HG03095 (cell line): ENCODE results near the gene SMARCB1.

Source experiments
- ATAC-seq: cut with Tn5 transposase; IDR thresholded peaks from one replicate; pipeline ENCODE4 v1.9.1; 2021; ENCODE audit warnings: moderate library complexity; ENCODE audit not compliant: unreplicated experiment

Gene SMARCB1

DNA sequence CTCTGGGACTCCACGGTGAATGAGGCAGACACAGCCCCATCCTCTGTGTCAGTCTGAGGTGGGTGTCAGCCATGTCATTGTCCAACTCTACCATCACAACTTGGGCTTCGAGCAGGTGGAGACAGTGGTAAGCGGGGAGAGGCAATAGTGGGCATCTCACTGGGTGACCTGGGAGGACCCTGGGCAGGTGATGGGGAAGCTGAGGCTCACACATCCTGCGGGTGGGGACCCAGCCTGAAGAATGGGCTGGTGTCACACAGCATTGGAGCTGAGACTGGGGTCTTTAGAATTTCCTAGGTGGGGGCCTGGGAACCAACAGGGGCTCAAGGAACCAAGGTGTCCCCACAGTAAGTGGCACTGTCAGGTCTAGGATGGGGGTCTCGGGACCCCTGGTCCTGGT is 7.0 kb upstream of the SMARCB1 start:
- ATAC-seq: no peak

GRCh38 chr22:23780146-23780748 is 6.5 kb upstream of the SMARCB1 start:
- ATAC-seq: no peak

- ATAC-seq: no peak
Measured at GRCh38 chr22:23781065-23781464, 5.7 kb upstream of the SMARCB1 start.

- no peak for ATAC-seq
Measured at GRCh38 chr22:23781511-23782183, 5.1 kb upstream of the SMARCB1 start.

DNA sequence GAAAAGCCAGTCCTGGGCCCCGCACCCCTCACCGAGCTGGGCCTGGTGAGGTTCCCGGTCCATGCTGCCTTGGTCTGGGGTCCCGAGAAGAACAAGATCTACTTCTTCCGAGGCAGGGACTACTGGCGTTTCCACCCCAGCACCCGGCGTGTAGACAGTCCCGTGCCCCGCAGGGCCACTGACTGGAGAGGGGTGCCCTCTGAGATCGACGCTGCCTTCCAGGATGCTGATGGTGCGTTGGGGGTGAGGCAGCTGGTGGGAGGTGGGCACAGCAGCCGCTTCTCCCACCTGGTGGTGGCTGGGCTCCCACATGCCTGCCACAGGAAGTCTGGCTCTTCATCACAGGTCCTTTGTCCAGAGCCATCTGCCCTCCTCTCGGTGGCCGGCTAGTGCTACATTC is 4.5 kb upstream of the SMARCB1 start:
- no peak for ATAC-seq

- no peak for ATAC-seq
Measured at GRCh38 chr22:23782703-23783102, 4.1 kb upstream of the SMARCB1 start.

DNA sequence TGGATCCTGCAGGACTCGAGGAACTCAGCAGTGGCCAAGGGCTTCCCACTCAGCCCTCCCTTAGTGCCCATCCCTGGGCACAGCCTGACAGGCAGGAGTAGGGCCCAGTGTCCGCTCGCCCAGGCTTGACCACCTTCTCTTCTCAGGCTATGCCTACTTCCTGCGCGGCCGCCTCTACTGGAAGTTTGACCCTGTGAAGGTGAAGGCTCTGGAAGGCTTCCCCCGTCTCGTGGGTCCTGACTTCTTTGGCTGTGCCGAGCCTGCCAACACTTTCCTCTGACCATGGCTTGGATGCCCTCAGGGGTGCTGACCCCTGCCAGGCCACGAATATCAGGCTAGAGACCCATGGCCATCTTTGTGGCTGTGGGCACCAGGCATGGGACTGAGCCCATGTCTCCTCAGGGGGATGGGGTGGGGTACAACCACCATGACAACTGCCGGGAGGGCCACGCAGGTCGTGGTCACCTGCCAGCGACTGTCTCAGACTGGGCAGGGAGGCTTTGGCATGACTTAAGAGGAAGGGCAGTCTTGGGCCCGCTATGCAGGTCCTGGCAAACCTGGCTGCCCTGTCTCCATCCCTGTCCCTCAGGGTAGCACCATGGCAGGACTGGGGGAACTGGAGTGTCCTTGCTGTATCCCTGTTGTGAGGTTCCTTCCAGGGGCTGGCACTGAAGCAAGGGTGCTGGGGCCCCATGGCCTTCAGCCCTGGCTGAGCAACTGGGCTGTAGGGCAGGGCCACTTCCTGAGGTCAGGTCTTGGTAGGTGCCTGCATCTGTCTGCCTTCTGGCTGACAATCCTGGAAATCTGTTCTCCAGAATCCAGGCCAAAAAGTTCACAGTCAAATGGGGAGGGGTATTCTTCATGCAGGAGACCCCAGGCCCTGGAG is 3.3 kb upstream of the SMARCB1 start:
- ATAC-seq: no peak

- ATAC-seq: no peak
Measured at GRCh38 chr22:23784215-23784732, 2.5 kb upstream of the SMARCB1 start.

GRCh38 chr22:23786261-23786710 is 480 bp upstream of the SMARCB1 start:
- peak; percentile 2 for ATAC-seq

DNA sequence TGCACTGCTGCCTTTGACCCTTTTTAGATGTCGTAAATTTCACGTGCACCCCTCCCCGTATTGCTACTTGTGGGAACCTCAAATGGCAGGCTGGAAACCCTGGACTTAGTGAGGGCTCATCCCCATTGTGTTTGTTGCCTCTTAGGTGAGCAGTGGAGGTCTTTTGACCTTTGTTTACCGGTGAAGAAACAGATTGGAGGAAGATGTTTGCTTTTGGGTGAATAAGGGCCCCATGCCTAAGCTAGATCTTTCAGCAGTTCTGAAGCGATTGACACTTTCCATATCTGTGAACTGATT is 782 bp downstream of the SMARCB1 start:
- no peak for ATAC-seq

DNA sequence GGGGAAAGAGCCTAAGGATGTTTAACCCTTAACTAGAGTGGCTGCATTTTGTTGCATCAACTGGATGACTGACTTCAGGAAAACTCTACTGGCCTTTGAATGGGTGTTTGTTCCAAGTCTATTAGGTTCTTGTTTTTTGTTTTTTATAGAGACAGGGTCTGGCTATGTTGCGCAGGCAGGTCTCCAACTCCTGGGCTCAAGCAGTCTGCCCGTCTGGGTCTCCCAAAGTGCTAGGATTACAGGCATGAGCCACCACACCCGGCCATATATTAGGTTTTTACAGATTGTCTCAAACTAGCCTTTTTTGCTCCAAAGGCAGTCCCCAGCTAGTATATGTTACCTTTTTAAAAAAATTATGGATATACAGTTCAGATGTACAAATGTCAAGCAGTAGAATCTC is 1.1 kb downstream of the SMARCB1 start:
- ATAC-seq: no peak

- no peak for ATAC-seq
Measured at GRCh38 chr22:23789121-23789520, 2.4 kb downstream of the SMARCB1 start.

DNA sequence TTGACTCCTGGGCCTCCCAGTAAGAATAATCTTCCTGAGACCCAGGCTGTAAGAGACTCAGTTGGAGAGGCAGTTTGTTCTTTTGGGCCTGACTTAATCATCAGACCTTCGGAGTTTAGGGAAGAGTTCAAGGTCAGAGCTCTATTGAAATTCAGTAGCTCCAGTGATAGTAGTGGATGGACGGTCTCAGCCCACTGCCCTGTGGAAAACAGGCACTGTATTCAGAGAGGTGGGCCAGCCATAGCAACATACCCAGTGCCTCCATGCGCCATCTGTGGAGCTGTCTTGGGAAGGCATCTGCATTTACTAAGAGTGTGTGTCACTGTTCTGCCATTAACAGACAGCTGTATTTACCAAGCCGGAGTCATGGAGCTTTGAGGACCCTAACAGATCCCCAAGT is 2.9 kb downstream of the SMARCB1 start:
- no peak for ATAC-seq

- ATAC-seq: no peak
Measured at GRCh38 chr22:23790819-23791737, 4.3 kb downstream of the SMARCB1 start.

DNA sequence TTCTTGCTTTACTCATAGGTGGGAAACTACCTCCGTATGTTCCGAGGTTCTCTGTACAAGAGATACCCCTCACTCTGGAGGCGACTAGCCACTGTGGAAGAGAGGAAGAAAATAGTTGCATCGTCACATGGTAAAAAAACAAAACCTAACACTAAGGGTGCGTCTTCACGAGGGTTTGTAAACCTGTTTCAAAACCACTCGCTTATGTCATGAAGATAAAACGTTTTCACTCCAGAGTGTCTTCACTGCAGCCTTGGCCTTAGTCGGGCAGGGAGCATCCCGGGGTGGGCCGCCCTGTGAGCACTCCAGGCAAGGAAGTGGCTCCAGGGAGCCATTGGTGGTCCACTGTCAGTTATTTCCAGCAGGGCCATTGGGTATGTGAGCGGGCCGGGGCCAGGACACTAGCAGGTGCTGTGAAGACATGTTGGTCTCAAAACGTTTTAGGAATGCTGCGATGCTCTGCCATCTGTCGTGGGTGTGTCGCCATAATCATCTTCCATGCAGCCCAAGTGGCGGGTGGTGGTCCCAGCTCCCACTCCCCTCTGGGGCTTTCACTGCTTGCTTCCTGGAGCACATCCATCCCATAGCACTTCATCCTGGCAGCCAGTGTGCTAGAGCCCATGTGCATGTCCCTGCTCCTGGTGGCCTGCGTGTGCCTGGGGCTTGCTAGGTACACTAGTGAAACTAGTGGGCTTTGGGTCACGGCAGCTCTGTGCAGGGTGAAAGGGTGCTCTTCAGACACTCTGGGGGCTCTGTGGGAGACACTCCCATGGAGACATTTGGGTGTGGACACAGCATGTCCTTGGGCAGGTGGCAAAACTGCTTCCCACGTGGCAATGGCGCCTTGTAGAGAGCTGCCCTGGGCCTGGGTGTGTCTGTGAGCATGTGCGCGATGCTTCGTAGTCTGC is 5.2 kb downstream of the SMARCB1 start:
- no peak for ATAC-seq

GRCh38 chr22:23793326-23793725 is 6.6 kb downstream of the SMARCB1 start:
- no peak for ATAC-seq

GRCh38 chr22:23796461-23796860 is 9.7 kb downstream of the SMARCB1 start:
- ATAC-seq: no peak

GRCh38 chr22:23800297-23801237 is 13.8 kb downstream of the SMARCB1 start:
- peak; percentile 69 for ATAC-seq
